ENCODE results near the gene SLC26A1. TPM values are rescaled to one million over a fixed set of nuclear protein-coding genes. Genes with fewer than 3 reads are reported as not detected.
A peak's percentile ranks its signal among the peaks of the same experiment; 100 is the strongest.

The SLC26A1 gene
- total RNA-seq, 1 experiment from 2014 or later = 0.68 TPM

DNA sequence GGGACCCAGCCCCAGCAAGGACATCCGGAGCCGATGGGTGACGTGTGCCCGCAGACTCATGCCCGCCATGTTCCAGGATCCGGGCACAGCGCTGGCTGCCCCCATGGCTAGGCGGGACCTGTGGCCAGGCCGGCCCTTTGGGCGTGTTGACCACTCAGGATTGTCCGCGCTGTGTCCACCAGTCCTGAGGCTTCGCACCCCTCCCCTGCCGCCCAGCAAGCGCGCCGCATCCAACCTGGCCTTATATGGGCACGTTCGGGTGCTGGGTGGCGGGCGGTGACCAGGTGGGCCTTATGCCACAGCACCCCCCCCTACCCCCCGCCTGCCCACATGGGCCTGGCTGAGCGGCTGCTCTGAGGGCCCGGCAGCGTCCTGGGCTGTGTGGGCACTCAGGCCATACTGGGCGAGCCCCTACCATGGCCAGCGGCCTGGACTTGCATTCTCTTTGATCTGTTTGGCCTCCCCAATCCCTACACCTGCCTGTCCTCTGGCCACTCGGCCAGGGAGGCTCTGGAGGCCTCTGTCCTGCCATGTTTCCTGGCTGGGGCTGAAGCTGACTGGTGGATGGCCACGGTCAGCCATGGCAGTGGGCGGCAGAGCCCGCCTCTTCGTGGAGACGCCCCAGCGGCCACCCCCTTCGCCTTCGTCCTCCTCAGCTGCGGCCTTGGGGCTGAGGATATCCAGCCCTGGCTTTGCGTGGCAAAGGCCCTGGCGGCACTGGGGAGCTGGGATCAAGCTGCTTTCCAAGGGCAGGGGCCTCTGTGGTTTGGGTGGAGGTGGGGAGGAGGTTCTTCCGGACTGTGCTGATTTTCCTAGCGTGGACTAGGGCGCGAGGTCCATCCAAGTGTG lies 20.2 kb upstream of the SLC26A1 start:
- CTCF ChIA-PET = no interaction called here
- H3K4me3 Mint-ChIP-seq (ENCODE audit: low read depth, unreplicated experiment) = no peak overlapping the region
- TF ChIP-seq, protein P1, sequence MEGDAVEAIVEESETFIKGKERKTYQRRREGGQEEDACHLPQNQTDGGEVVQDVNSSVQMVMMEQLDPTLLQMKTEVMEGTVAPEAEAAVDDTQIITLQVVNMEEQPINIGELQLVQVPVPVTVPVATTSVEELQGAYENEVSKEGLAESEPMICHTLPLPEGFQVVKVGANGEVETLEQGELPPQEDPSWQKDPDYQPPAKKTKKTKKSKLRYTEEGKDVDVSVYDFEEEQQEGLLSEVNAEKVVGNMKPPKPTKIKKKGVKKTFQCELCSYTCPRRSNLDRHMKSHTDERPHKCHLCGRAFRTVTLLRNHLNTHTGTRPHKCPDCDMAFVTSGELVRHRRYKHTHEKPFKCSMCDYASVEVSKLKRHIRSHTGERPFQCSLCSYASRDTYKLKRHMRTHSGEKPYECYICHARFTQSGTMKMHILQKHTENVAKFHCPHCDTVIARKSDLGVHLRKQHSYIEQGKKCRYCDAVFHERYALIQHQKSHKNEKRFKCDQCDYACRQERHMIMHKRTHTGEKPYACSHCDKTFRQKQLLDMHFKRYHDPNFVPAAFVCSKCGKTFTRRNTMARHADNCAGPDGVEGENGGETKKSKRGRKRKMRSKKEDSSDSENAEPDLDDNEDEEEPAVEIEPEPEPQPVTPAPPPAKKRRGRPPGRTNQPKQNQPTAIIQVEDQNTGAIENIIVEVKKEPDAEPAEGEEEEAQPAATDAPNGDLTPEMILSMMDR (IDR thresholded peaks at IDR 0.05; ENCODE audit: unreplicated experiment) = no peak
- no peak overlapping the region for H3K27ac Mint-ChIP-seq (ENCODE audit: unreplicated experiment)
- no peaks in the 10 kb centered on the region for H3K9me3 Mint-ChIP-seq (ENCODE audit: low read depth, unreplicated experiment)
- intact Hi-C loops (cut with micrococcal nuclease; ENCODE audit: unreplicated experiment) = no loop called here
- peaks cover 12% of the 10 kb centered on the region for H3K27me3 Mint-ChIP-seq (ENCODE audit: unreplicated experiment)
- no peak for DNase-seq
- peaks cover 10% of the 10 kb centered on the region for H3K4me1 Mint-ChIP-seq (ENCODE audit: low read depth, unreplicated experiment)
- BruUV-seq (replicated peaks) = no TSS peak
- peaks cover 35% of the 10 kb centered on the region for H3K36me3 Mint-ChIP-seq (ENCODE audit: insufficient read depth, unreplicated experiment)

DNA sequence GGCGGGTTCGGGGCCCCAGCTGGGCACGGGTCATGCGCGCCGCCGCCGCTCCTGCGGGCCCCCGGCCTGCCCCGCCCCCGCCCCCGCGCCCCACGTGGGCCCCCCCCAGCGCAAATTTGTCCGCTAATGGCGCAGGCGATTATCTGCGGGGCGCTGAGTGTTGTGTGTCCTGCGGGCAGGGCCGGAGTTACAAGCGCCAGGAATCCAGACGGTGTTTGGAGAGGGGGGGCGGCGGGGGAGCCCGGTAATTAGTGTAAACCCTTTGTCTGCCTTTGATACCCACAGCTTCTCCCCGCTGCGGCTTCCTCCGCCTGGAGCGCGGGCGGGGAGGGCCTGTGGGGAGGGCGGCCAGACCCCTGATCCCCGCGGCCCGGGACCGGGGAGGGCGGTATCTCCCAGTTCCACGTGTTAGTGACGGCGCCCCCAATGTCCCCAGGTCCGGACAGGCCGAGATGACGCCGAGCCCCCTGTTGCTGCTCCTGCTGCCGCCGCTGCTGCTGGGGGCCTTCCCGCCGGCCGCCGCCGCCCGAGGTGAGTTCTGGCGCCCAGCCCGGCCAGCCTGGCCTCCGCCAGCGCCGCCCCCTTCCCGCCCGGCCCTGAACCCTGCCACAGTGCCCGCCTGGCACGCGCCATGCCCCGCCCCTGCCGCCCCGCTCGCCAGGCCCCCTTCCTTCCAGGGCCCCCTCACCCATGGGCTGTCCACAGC lies 19.0 kb upstream of the SLC26A1 start:
- Mint-ChIP-seq H3K9me3 (ENCODE audit: low read depth, unreplicated experiment) (no peaks in the 10 kb centered on the region), H3K27ac (ENCODE audit: unreplicated experiment) (no peak overlapping the region), H3K27me3 (ENCODE audit: unreplicated experiment) (peaks cover 25% of the 10 kb centered on the region), H3K4me1 (ENCODE audit: low read depth, unreplicated experiment) (peaks cover 12% of the 10 kb centered on the region), H3K4me3 (ENCODE audit: low read depth, unreplicated experiment) (peak overlapping the region; percentile 55), H3K36me3 (ENCODE audit: insufficient read depth, unreplicated experiment) (peaks cover 41% of the 10 kb centered on the region)
- TF ChIP-seq, protein P1 (IDR thresholded peaks at IDR 0.05; ENCODE audit: unreplicated experiment) = no peak
- BruUV-seq (replicated peaks) = no TSS peak
- intact Hi-C loops (cut with micrococcal nuclease; ENCODE audit: unreplicated experiment) = no loop called here
- CTCF ChIA-PET = interaction anchor here (0.6 kb wide), 1 partner anchor 23 kb away, joined by 4 read pairs; no protein-coding TSS in a partner anchor
- DNase-seq = peak; percentile 53

DNA sequence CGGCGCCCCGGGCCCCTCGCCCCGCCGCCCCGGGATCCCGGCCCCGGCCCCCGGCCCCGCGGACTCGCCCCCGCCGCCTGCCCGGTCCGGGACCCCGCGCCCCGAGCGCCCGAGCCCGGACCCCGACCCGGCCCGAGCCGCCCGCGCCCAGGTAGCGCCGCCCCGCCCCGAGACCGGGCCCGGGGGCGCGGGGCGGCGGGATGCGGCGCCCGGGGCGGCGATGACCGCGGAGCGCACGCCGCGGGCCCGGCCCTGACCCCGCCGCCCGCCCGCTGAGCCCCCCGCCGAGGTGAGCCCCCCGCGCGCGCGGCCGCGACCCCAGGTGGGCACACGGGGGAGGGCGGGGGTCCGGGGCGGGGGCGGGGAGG lies 18.4 kb upstream of the SLC26A1 start:
- TF ChIP-seq, protein P1 (IDR thresholded peaks at IDR 0.05; ENCODE audit: unreplicated experiment) = no peak
- CTCF ChIA-PET = interaction anchor here (0.6 kb wide), 1 partner anchor 24 kb away, joined by 4 read pairs; no protein-coding TSS in a partner anchor
- no peak for DNase-seq
- H3K27ac Mint-ChIP-seq (ENCODE audit: unreplicated experiment) = no peak overlapping the region
- intact Hi-C loops (cut with micrococcal nuclease; ENCODE audit: unreplicated experiment) = no loop called here
- peak overlapping the region; percentile 55 for H3K4me3 Mint-ChIP-seq (ENCODE audit: low read depth, unreplicated experiment)
- no peaks in the 10 kb centered on the region for H3K9me3 Mint-ChIP-seq (ENCODE audit: low read depth, unreplicated experiment)
- peaks cover 41% of the 10 kb centered on the region for H3K36me3 Mint-ChIP-seq (ENCODE audit: insufficient read depth, unreplicated experiment)
- BruUV-seq (replicated peaks) = no TSS peak
- peaks cover 12% of the 10 kb centered on the region for H3K4me1 Mint-ChIP-seq (ENCODE audit: low read depth, unreplicated experiment)
- peaks cover 30% of the 10 kb centered on the region for H3K27me3 Mint-ChIP-seq (ENCODE audit: unreplicated experiment)

DNA sequence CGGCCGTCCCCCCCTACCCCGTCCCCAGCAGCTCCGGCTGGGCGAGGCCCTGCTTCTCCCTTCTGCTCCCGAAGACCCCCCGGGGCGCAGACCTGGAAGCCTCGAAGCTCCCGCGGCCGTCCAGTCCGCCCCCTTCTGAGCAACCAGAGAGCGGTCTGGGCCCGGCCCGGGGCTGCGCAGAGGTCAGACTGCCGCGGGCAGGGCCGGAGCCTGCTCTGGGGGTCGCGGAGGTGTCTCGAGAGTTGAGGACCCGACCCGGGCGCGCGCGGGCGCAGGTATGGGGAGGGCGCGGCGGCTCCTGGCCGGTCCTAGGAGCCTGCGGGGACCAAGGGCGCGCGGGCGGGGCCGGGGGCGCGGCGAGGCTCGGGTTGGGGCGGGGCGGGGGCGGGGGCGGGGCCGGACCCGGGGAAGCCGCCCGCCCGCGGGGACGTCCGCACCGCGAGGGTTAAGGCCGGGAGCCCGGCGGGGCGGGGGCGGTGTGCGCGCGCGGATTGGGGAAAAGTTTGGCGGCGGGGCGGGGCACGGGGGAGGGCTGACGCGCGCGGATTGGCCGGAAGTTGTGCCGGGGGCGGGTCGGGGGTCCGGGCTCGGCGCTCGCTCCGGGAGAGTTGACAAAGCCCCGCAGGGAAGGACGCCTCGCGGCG lies 17.9 kb upstream of the SLC26A1 start, which contains the start of gene FGFRL1:
Gene FGFRL1 (plus strand): TSS at position 605 of the 644 bp plus-strand sequence. CDS start 860 bp downstream, outside the sequence.
- intact Hi-C loops (cut with micrococcal nuclease; ENCODE audit: unreplicated experiment) = no loop called here
- BruUV-seq (replicated peaks) = no TSS peak
- H3K27me3 Mint-ChIP-seq (ENCODE audit: unreplicated experiment) = peaks cover 34% of the 10 kb centered on the region

More for the DNA sequence above, 17.9 kb upstream of the SLC26A1 start, which contains the start of gene FGFRL1:
- Mint-ChIP-seq H3K4me3 (ENCODE audit: low read depth, unreplicated experiment) (peak within 1 kb of the TSS; percentile 62), H3K4me1 (ENCODE audit: low read depth, unreplicated experiment) (peaks cover 12% of the 10 kb centered on the region), H3K36me3 (ENCODE audit: insufficient read depth, unreplicated experiment) (peaks cover 41% of the 10 kb centered on the region), H3K9me3 (ENCODE audit: low read depth, unreplicated experiment) (no peaks in the 10 kb centered on the region), H3K27ac (ENCODE audit: unreplicated experiment) (peak within 1 kb of the TSS; percentile 56)
- CTCF ChIA-PET = interaction anchor here (1.0 kb wide), 1 partner anchor 32 kb away, joined by 3 read pairs; no protein-coding TSS in a partner anchor
- DNase-seq = peak; percentile 90
- TF ChIP-seq, protein P1 (IDR thresholded peaks at IDR 0.05; ENCODE audit: unreplicated experiment) = no peak

Measured in Calu3 (cell line).